Subcutaneous abdominal adipose tissue (tissue), 5 donors: ENCODE data around the gene UPK3A.
"Not testable (repeated sequence)": the region's sequence is repeated elsewhere in the genome, so short reads cannot be mapped to it uniquely, and the experiment has no call there.

Experiments
- H3K27ac ChIP-seq: one replicate; pipeline ENCODE4 v1.7.0; 2013; ENCODE audit warnings: low read depth, mild to moderate bottlenecking, inconsistent platforms, low read length, moderate library complexity
- H3K27me3 ChIP-seq, 5 donors: one replicate each; pipeline ENCODE4 v1.7.0; 2013; ENCODE audit warnings: low read length in 5 of 5, inconsistent platforms in 1 of 5; ENCODE audit not compliant: control insufficient read depth in 5 of 5, insufficient read depth in 4 of 5
- H3K36me3 ChIP-seq, 5 donors: one replicate each; pipeline ENCODE4 v1.7.0; 2013; ENCODE audit warnings: low read length in 5 of 5; ENCODE audit not compliant: control insufficient read depth in 5 of 5, insufficient read depth in 5 of 5
- H3K4me1 ChIP-seq, 5 donors: one replicate each; pipeline ENCODE4 v1.7.0; 2013; ENCODE audit warnings: low read length in 5 of 5, mild to moderate bottlenecking in 3 of 5, moderate library complexity in 1 of 5; ENCODE audit not compliant: control insufficient read depth in 5 of 5, insufficient read depth in 5 of 5
- H3K4me3 ChIP-seq, 5 donors: one replicate each; pipeline ENCODE4 v1.7.0; 2013; ENCODE audit warnings: low read length in 5 of 5, low read depth in 1 of 5
- H3K9ac ChIP-seq, 5 donors: one replicate each; pipeline ENCODE4 v1.7.0; 2013; ENCODE audit warnings: low read length in 5 of 5, mild to moderate bottlenecking in 4 of 5, moderate library complexity in 3 of 5
- H3K9me3 ChIP-seq, 5 donors: one replicate each; pipeline ENCODE4 v1.7.0; 2013; ENCODE audit warnings: low read length in 5 of 5; ENCODE audit not compliant: control insufficient read depth in 5 of 5
- donor health status: healthy.
- donor health status: healthy.
- donor health status: healthy.
- donor health status: healthy.
- donor health status: healthy.

The UPK3A gene

DNA sequence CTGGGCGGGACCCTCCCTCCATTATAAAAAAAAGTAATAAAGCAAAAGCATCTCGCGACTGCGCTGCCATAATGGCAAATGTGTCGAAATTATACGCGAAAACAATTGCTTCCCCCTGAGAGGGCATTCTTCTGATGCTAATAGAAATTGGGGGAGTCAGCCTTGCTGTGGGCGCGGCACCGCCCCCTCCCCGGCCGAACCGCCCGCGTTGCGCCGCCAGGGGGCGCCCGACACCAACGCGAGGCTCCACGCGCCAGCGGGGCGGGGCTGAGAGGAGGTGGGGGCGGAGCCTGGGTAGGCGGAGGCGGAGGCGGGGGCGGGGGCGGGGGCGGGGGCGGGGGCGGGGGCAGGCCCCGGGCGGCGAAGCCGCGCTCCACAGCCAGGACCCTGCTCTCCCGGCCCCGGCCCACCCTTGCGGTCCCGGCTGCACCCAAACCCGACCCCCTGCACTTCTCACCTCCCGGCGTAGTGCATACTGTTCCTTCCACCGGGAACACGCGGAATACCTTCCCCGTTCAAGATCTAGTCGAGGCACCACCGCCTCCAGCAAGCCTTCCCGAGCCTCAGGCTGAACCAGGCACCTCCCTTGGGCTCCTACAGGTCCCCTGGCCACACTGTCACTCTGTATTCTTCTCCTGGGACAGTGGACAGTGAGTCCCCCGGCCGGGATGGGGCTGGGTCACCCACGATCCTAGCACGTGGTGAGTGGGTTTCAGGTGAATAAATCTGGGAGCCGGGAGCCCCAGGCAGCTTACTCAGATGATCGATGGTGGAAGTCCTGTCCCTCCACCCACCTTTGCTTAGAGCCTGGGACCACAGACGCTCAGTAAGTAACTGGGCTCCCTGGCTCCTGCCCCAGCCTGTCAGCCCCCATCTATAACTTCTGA lies 15.5 kb upstream of the UPK3A start:
- Histone ChIP-seq H3K4me3 (peak overlapping the region; percentile 63 to 66 (median 63)), H3K27ac (no peak overlapping the region), H3K27me3 (peaks cover 0 to 8% (median 2%) of the 10 kb centered on the region in 5 donors), H3K4me1 (peaks cover 2 to 40% (median 37%) of the 10 kb centered on the region in 5 donors), H3K9ac (peak overlapping the region in 3 of 5 donors; percentile 22 to 69 (median 62)), H3K9me3 (no peaks in the 10 kb centered on the region), H3K36me3 (no peaks in the 10 kb centered on the region)

DNA sequence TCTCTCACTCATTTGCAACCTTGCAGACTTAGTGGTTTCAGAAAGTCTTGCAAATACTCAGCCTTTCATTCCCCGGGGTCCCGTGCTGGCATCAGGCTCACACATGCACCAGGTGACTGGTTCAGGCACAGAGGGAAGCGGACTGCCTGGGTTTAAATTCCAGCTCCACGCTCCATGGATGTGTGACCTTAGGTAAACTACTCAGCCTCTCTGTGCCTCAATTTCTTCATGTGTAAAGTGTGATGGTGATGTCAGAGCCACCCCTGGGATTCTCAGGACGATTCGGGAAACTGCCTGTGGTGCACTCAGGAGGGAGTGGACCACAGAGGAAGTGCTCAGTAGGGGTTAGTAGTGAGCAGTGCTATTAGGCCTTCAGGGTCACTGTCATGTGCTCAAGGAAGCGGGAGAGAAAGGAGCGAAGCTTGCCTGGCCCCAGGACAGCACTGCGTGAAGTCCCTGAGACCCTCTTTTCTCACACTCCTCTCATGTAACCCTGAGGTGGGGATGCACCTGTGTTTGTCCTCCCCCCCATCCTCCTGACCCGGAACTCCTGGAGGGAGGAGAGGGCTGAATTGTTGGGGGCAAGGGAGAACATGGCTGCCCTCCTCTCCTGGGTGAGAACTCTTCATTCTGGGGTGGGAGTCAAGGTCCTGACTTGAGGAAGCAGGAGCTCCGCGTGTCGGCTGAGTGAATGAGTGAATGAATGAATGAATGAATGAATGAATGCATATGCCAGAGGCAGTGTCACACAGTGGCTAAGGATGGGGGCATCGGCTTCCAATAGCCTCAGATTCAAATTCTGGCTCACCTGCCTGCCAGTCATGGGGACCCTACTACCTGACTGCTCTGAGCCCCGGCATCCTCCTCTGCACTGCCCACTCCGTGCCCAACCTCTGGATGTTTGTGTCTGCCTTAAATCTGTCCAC lies 14.4 kb upstream of the UPK3A start:
- H3K36me3 ChIP-seq, result no peaks in the 10 kb centered on the region
- H3K27me3 ChIP-seq, result peaks cover 0 to 8% (median 2%) of the 10 kb centered on the region in 5 donors
- H3K4me1 ChIP-seq, result peaks cover 2 to 38% (median 37%) of the 10 kb centered on the region in 5 donors
- peak overlapping the region in 1 of 5 donors; percentile 65 for H3K4me3 ChIP-seq
- no peak overlapping the region for H3K9ac ChIP-seq
- H3K27ac ChIP-seq, result no peak overlapping the region
- no peaks in the 10 kb centered on the region for H3K9me3 ChIP-seq

DNA sequence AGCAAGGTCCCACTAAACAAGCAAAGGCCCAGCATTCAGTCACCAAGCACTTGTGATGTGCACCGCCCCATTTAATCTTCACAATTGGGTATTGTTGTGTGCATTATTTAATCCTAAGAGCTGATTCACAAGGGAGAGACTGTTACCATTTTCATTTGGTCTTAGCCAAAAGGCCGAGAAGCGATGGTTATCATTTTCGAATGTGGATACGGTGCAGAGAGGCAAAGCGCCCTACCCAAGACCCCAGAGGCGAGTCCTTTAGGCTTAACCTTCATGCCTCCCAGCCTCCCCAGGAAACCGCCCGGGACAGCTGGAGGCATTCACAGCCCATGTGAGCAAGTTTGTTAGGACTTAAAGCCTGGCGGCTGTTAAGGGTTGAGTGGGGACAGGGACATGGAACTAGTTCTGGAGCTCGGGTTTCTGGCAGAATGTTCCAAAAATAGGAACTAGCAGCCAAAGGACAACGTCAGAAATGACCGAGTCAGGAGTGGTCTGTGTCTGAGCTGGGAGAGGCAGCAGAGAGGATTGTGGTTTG lies 13.0 kb upstream of the UPK3A start:
- no peaks in the 10 kb centered on the region for H3K9me3 ChIP-seq
- peaks cover 2 to 38% (median 37%) of the 10 kb centered on the region in 5 donors for H3K4me1 ChIP-seq
- H3K27ac ChIP-seq, result peak overlapping the region; percentile 45
- peak overlapping the region in 1 of 5 donors; percentile 37 for H3K9ac ChIP-seq
- no peaks in the 10 kb centered on the region for H3K36me3 ChIP-seq
- H3K27me3 ChIP-seq, result peaks cover 0 to 8% (median 3%) of the 10 kb centered on the region in 5 donors
- peak overlapping the region in 1 of 5 donors; percentile 9 for H3K4me3 ChIP-seq

DNA sequence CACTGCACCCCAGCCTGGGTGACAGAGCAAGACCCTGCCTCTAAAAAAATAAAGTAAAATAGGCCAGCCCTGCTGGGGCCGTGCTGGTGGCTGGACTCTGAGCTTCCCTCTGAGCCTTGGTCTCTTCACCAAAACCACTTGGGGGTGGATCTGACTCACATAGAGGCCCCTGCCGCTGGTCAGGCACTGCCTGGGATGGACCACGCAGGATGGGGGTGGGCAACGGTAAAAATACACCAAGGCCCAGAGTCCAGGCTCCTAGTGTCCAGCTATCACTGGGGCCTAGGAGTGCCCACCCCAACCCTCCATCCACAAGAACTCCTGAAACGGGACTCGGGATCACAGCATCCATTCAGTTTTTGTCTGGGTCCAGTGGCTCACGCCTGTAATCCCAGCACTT lies 12.3 kb upstream of the UPK3A start:
- Histone ChIP-seq H3K9ac (no peak overlapping the region), H3K4me1 (peaks cover 2 to 38% (median 37%) of the 10 kb centered on the region in 5 donors), H3K27ac (no peak overlapping the region), H3K36me3 (no peaks in the 10 kb centered on the region), H3K4me3 (no peak overlapping the region), H3K27me3 (peaks cover 0 to 7% (median 3%) of the 10 kb centered on the region in 5 donors), H3K9me3 (no peaks in the 10 kb centered on the region)

DNA sequence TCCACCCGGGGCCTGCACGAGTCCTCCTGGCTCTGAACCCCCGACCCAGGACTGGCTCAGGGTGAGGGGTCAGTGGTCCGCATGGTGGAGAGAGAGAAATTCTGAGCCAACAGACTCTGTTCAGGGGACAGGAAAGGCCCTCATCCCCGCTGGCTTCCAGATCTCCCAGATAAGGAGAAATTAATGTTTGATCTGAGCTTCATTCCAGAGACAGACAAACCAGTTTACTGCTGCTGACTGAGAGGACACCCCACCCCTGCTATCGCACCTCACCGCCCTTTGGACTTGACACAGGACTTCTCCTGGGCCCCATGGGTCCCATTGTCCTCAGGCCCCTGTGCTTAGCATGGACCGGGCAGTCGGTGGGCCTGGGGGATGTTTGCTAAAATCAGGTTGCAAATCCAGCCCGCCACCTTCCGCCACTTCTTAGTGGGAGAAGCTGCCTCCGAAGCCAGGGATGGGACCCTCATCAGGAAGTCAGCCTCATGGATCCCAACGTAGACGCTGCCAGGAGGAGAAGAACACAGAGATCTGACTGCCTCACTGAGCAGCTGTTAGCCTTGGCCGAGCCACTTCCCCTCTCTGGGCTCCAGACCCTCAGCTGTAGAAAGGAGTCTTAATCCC lies 11.2 kb upstream of the UPK3A start:
- Histone ChIP-seq H3K27me3 (peaks cover 2 to 7% (median 5%) of the 10 kb centered on the region in 5 donors), H3K27ac (no peak overlapping the region), H3K4me1 (peaks cover 2 to 39% (median 36%) of the 10 kb centered on the region in 5 donors), H3K36me3 (no peaks in the 10 kb centered on the region), H3K9ac (no peak overlapping the region), H3K4me3 (no peak overlapping the region), H3K9me3 (no peaks in the 10 kb centered on the region)

DNA sequence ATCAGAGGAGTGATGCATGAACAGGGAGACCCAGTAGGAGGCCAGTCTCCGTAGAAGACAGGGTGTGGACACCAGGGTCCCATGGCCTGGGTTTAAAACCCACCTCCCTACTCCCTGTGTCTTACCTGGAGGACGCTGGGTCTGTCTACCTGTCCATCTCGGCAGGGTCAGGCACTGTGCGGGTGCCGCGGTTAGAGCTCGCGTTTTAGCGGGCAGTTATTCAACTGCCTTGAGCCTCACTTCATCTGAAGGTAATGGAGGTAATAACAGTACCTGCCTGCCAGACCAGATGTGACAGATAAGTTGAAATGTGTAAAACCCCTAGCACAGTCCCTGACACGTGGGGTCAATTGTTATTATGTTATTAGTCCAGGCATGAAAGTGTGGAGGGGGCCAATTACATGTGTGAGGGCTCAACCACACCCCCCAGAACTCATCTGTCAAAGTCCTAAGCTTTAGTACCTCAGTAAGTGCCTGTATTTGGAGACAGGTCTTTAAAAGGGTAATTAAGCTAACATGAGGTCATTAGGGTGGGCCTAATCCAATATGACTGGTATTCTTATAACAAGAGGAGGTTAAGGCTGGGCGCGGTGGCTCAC lies 8.1 kb upstream of the UPK3A start:
- Histone ChIP-seq H3K27ac (no peak overlapping the region), H3K9ac (no peak overlapping the region), H3K9me3 (no peaks in the 10 kb centered on the region), H3K4me1 (peaks cover 2 to 31% (median 19%) of the 10 kb centered on the region in 5 donors), H3K27me3 (peaks cover 0 to 5% (median 2%) of the 10 kb centered on the region in 5 donors), H3K4me3 (no peak overlapping the region), H3K36me3 (no peaks in the 10 kb centered on the region)

DNA sequence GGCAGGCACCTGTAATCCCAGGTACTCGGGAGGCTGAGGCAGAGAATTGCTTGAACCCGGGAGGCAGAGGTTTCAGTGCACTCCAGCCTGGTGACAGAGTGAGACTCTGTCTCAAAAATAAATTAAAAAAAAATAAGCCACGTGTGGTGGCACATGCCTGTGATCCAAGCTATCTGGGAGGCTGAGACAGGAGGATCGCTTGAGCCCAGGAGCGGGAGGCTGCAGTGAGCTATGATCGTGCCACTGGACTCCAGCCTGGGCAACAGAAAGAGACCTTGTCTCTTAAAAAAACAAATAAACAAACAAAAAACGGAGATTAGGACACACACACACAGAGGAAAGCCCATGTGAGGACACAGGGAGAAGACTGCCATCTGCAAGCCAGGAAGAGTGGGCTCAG lies 7.0 kb upstream of the UPK3A start:
- H3K27me3 ChIP-seq, H3K9me3 ChIP-seq, H3K4me3 ChIP-seq, H3K27ac ChIP-seq, H3K9ac ChIP-seq, H3K36me3 ChIP-seq: not testable (repeated sequence)
- peaks cover 2 to 21% (median 8%) of the 10 kb centered on the region in 5 donors for H3K4me1 ChIP-seq

DNA sequence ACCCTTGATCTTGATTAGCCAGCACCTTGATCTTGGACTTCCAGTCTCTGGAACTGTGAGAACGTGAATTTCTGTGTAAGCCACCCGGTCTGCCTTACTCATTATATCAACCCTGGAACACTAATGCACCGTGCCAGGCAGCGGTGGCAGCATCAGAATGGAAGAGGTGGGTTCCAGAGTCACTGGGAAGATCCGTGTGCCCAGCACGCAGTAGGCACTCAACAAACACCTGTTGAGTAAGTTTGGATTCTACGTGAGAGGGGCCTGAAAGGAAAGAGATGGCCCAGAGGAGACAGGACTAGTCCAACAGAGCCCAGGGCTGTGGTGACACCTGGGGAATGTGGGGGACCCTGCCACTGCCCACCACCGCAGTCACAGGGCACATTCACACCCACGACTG lies 6.6 kb upstream of the UPK3A start:
- H3K9ac ChIP-seq, result no peak overlapping the region
- H3K4me1 ChIP-seq, result peaks cover 2 to 21% (median 8%) of the 10 kb centered on the region in 5 donors
- peaks cover 0 to 5% (median 2%) of the 10 kb centered on the region in 5 donors for H3K27me3 ChIP-seq
- no peak overlapping the region for H3K4me3 ChIP-seq
- H3K36me3 ChIP-seq, result no peaks in the 10 kb centered on the region
- no peaks in the 10 kb centered on the region for H3K9me3 ChIP-seq
- no peak overlapping the region for H3K27ac ChIP-seq

DNA sequence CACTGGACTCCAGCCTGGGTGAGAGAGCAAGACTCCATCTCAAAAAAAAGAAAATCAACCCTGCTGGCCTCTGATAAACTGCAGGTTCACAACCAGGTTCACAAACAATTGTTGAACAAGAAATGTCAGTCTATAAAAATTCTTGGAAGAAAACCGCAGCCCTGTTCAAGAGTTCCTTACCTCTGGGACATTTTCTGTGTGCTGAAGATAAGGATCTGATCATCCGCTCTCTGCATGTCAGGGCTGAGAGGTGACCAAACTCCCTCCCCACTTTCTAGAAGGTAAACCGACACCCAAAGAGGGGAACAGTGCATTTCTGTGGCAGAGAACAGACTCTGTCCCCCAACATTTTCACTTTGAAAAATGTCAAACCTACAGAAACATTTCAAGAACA lies 4.2 kb upstream of the UPK3A start:
- Histone ChIP-seq H3K27me3 (peaks cover 3 to 17% (median 12%) of the 10 kb centered on the region in 5 donors), H3K9me3 (no peaks in the 10 kb centered on the region), H3K4me1 (peaks cover 2 to 28% (median 17%) of the 10 kb centered on the region in 5 donors), H3K27ac (peak overlapping the region; percentile 60), H3K9ac (no peak overlapping the region), H3K4me3 (no peak overlapping the region), H3K36me3 (no peaks in the 10 kb centered on the region)
